Measurements from ENCODE around the gene FRMPD3. TPM values are rescaled to one million over a fixed set of nuclear protein-coding genes. Genes with fewer than 3 reads are reported as not detected.

The FRMPD3 gene
- total RNA-seq, 1 donor from 2014 or later, result 0.64 TPM

GRCh38 chrX:107440692-107441091, 8.8 kb upstream of the FRMPD3 start:
- Histone ChIP-seq H3K27me3 (no peaks in the 10 kb centered on the region), H3K4me3 (no peak overlapping the region), H3K27ac (no peak overlapping the region), H3K36me3 (no peaks in the 10 kb centered on the region), H3K4me1 (no peaks in the 10 kb centered on the region), H3K9me3 (no peaks in the 10 kb centered on the region)
- no peak for TF ChIP-seq CTCF (IDR thresholded peaks at IDR 0.05)
- DNase-seq (ENCODE audit: low spot score in 2 of 2), result no peak
- intact Hi-C loops (cut with DNase I), result no loop called here

GRCh38 chrX:107442914-107443527, 6.4 kb upstream of the FRMPD3 start:
- Histone ChIP-seq H3K27me3 (no peaks in the 10 kb centered on the region), H3K4me3 (no peak overlapping the region), H3K36me3 (no peaks in the 10 kb centered on the region), H3K4me1 (no peaks in the 10 kb centered on the region), H3K9me3 (no peaks in the 10 kb centered on the region), H3K27ac (no peak overlapping the region)
- TF ChIP-seq CTCF (IDR thresholded peaks at IDR 0.05), result no peak
- no peak for DNase-seq (ENCODE audit: low spot score in 2 of 2)
- intact Hi-C loops (cut with DNase I), result no loop called here

GRCh38 chrX:107445146-107445545, 4.3 kb upstream of the FRMPD3 start:
- TF ChIP-seq CTCF (IDR thresholded peaks at IDR 0.05), result no peak
- intact Hi-C loops (cut with DNase I), result no loop called here

GRCh38 chrX:107445631-107446030, 3.8 kb upstream of the FRMPD3 start:
- no peak overlapping the region for H3K4me3 ChIP-seq

More at GRCh38 chrX:107445146-107445545, 4.3 kb upstream of the FRMPD3 start:
- Histone ChIP-seq H3K27ac (no peak overlapping the region), H3K4me3 (no peak overlapping the region), H3K36me3 (no peaks in the 10 kb centered on the region), H3K9me3 (no peaks in the 10 kb centered on the region), H3K4me1 (no peaks in the 10 kb centered on the region), H3K27me3 (no peaks in the 10 kb centered on the region)
- no peak for DNase-seq (ENCODE audit: low spot score in 2 of 2)

GRCh38 chrX:107447642-107448041, 1.8 kb upstream of the FRMPD3 start:
- no peak for TF ChIP-seq CTCF (IDR thresholded peaks at IDR 0.05)
- intact Hi-C loops (cut with DNase I), result no loop called here
- Histone ChIP-seq H3K4me1 (no peaks in the 10 kb centered on the region), H3K9me3 (no peaks in the 10 kb centered on the region), H3K4me3 (no peak overlapping the region), H3K36me3 (no peaks in the 10 kb centered on the region), H3K27ac (no peak overlapping the region), H3K27me3 (no peaks in the 10 kb centered on the region)
- DNase-seq (ENCODE audit: low spot score in 2 of 2), result no peak

More at GRCh38 chrX:107445631-107446030, 3.8 kb upstream of the FRMPD3 start:
- H3K27me3 ChIP-seq, result no peaks in the 10 kb centered on the region
- H3K27ac ChIP-seq, result no peak overlapping the region
- intact Hi-C loops (cut with DNase I), result no loop called here
- no peak for DNase-seq (ENCODE audit: low spot score in 2 of 2)
- TF ChIP-seq CTCF (IDR thresholded peaks at IDR 0.05), result no peak
- no peaks in the 10 kb centered on the region for H3K36me3 ChIP-seq
- H3K9me3 ChIP-seq, result no peaks in the 10 kb centered on the region
- no peaks in the 10 kb centered on the region for H3K4me1 ChIP-seq

- no peak for DNase-seq (ENCODE audit: low spot score in 2 of 2)
- no peaks in the 10 kb centered on the region for H3K27me3 ChIP-seq
- H3K4me3 ChIP-seq, result peak overlapping the region; percentile 48 to 64
- H3K36me3 ChIP-seq, result no peaks in the 10 kb centered on the region
- no peaks in the 10 kb centered on the region for H3K4me1 ChIP-seq
- TF ChIP-seq CTCF (IDR thresholded peaks at IDR 0.05), result no peak
- H3K27ac ChIP-seq, result no peak overlapping the region
- intact Hi-C loops (cut with DNase I), result no loop called here
- no peaks in the 10 kb centered on the region for H3K9me3 ChIP-seq
Measured at GRCh38 chrX:107448625-107448997, 841 bp upstream of the FRMPD3 start.
